ENCODE data around the gene KRTAP5-1. TPM values are rescaled to one million over a fixed set of nuclear protein-coding genes. Genes with fewer than 3 reads are reported as not detected.

Gene KRTAP5-1
- total RNA-seq, 2 experiments from 2014 or later: not detected

- H3K27ac Mint-ChIP-seq: no peak overlapping the region
- intact Hi-C loops (cut with micrococcal nuclease): no loop called here
- no peaks in the 10 kb centered on the region for H3K4me1 Mint-ChIP-seq (ENCODE audit: low read depth)
- no peaks in the 10 kb centered on the region for H3K9me3 Mint-ChIP-seq
- DNase-seq: no peak
- CTCF ChIA-PET: no interaction called here
- peaks cover 2% of the 10 kb centered on the region for H3K36me3 Mint-ChIP-seq
- H3K27me3 Mint-ChIP-seq: peaks cover 2% of the 10 kb centered on the region
- POLR2A ChIA-PET: no interaction called here
- no peak overlapping the region for H3K4me3 Mint-ChIP-seq
These were observed 28.7 kb downstream of the KRTAP5-1 start for GRCh38 chr11:1556278-1556902.

- no peaks in the 10 kb centered on the region for H3K9me3 Mint-ChIP-seq
- H3K36me3 Mint-ChIP-seq: peaks cover 2% of the 10 kb centered on the region
- no peaks in the 10 kb centered on the region for H3K4me1 Mint-ChIP-seq (ENCODE audit: low read depth)
- H3K27ac Mint-ChIP-seq: no peak overlapping the region
- no peak for DNase-seq
- peaks cover 2% of the 10 kb centered on the region for H3K27me3 Mint-ChIP-seq
- intact Hi-C loops (cut with micrococcal nuclease): no loop called here
- no peak overlapping the region for H3K4me3 Mint-ChIP-seq
- ChIA-PET POLR2A (interaction anchor here (0.6 kb wide), 1 partner anchor 1312 kb away, joined by 3 read pairs; no protein-coding TSS in a partner anchor), CTCF (no interaction called here)
These were observed 29.4 kb downstream of the KRTAP5-1 start for GRCh38 chr11:1555713-1556153.

GRCh38 chr11:1554981-1555712 is 29.9 kb downstream of the KRTAP5-1 start:
- H3K4me3 Mint-ChIP-seq: no peak overlapping the region
- no peak for DNase-seq
- H3K4me1 Mint-ChIP-seq (ENCODE audit: low read depth): no peaks in the 10 kb centered on the region
- peaks cover 2% of the 10 kb centered on the region for H3K36me3 Mint-ChIP-seq
- no peak overlapping the region for H3K27ac Mint-ChIP-seq
- intact Hi-C loops (cut with micrococcal nuclease): no loop called here
- peaks cover 2% of the 10 kb centered on the region for H3K27me3 Mint-ChIP-seq
- H3K9me3 Mint-ChIP-seq: no peaks in the 10 kb centered on the region
- ChIA-PET CTCF (interaction anchor here (1.6 kb wide), 1 partner anchor 40 kb away, joined by 3 read pairs; no protein-coding TSS in a partner anchor), POLR2A (interaction anchor here (0.6 kb wide), 1 partner anchor 1313 kb away, joined by 3 read pairs; no protein-coding TSS in a partner anchor)

DNA sequence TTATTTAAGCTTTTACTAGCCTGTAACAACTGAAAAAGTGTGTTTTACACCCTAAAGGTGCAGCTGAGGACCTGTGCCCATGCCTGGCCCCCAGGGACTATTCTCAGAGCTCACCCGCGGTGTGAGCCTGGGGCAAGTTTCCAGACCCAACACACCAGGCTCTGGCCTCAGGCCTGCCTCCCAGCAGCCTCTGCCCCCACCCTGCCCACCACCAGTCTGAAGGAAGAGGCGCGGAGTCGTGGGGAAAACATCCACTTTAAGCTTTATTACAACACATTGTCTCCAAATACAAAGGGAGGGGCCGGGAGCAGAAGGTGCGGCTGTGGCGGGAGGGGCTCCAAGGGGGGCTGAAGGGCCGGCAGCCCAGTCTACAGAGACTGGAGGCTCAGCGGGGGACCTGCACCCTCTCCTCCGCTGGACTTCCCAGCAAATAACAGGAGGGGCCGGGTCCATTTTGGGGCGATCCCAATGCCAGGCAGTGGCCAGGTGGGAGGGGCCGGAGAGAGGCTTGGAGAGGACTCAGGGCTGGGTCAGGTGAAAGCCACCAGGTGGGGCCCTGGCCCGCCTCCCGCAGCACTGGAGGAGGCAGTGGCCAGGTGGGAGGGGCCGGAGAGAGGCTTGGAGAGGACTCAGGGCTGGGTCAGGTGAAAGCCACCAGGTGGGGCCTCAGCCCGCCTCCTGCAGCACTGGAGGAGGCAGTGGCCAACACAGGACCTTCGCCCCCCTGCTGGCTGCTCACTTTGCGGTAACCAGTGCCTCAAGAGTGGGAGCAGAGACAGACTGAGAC is 31.1 kb downstream of the KRTAP5-1 start:
- CTCF ChIA-PET: interaction anchor here (1.6 to 2.1 kb wide), 2 partner anchors 21 to 41 kb away, joined by 3 to 11 read pairs; no protein-coding TSS in a partner anchor
- Mint-ChIP-seq H3K4me3 (no peak overlapping the region), H3K27ac (no peak overlapping the region), H3K9me3 (no peaks in the 10 kb centered on the region), H3K4me1 (ENCODE audit: low read depth) (no peaks in the 10 kb centered on the region), H3K36me3 (peaks cover 2% of the 10 kb centered on the region), H3K27me3 (peaks cover 5% of the 10 kb centered on the region)
- no peak for DNase-seq
- POLR2A ChIA-PET: no interaction called here
- intact Hi-C loops (cut with micrococcal nuclease): no loop called here

DNA sequence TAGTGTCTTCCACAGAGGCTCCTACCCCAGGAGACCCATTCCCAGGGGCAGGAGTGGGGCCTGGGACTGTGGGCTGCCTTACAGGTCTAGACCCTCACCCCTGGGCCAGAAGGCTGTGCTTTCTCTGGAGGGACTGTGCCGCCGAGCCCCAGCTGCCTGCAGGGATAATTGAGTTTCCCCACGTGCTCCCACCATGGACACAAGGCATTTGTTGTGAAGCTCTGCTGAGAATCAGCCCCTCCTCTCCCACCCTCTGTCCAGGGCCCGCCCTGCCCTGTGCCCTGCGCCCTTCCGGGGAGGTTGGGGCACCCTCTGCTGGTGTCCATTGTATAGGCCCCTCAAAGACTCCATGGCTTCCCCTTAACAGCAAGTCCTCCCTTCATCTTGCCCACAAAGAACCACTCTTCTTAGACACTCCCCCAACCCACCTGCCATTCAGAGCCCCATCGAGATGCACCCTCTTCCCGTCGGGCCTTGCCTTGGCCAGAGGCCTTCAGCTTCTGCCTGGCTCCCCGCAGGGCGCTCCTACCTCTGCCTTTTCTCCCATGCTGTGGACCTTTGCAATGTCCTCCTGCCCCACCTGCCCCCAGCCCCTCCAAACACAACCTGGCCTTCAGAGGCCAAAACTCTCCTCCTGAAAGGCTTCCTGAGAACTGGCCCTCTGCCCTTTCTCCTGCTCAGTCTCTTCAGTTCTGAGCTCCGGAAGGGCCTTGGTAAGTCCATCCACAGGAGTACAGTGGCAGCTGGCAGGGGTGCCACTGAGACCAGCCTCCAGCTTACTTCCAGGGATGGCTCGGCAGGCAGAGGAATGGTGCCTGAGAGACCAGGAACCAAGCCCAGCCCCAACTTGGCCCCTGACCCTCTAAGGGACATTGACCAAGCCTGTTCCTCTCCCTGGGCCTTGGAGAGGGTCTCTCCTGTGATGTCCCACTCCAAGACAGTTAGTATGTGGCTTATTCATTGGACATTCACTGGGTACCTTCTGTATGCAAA is 35.4 kb downstream of the KRTAP5-1 start:
- H3K36me3 Mint-ChIP-seq: no peaks in the 10 kb centered on the region
- no peak overlapping the region for H3K27ac Mint-ChIP-seq
- peaks cover 25% of the 10 kb centered on the region for H3K27me3 Mint-ChIP-seq
- H3K4me1 Mint-ChIP-seq (ENCODE audit: low read depth): peaks cover 7% of the 10 kb centered on the region
- ChIA-PET POLR2A (no interaction called here), CTCF (interaction anchor here (0.6 kb wide), 1 partner anchor 25 kb away, joined by 3 read pairs; no protein-coding TSS in a partner anchor)
- no peak overlapping the region for H3K4me3 Mint-ChIP-seq
- no peaks in the 10 kb centered on the region for H3K9me3 Mint-ChIP-seq
- no peak for DNase-seq
- intact Hi-C loops (cut with micrococcal nuclease): no loop called here

GRCh38 chr11:1548221-1549070 is 36.6 kb downstream of the KRTAP5-1 start:
- no peaks in the 10 kb centered on the region for H3K36me3 Mint-ChIP-seq
- peaks cover 22% of the 10 kb centered on the region for H3K27me3 Mint-ChIP-seq
- ChIA-PET CTCF (interaction anchor here (1.0 to 2.9 kb wide), 3 partner anchors 26 to 79 kb away, joined by 3 to 25 read pairs (median 16); partner anchors contain the start of gene KRTAP5-5), POLR2A (no interaction called here)
- peaks cover 7% of the 10 kb centered on the region for H3K4me1 Mint-ChIP-seq (ENCODE audit: low read depth)
- H3K9me3 Mint-ChIP-seq: no peaks in the 10 kb centered on the region
- intact Hi-C loops (cut with micrococcal nuclease): no loop called here
- H3K4me3 Mint-ChIP-seq: no peak overlapping the region
- DNase-seq: no peak
- no peak overlapping the region for H3K27ac Mint-ChIP-seq

DNA sequence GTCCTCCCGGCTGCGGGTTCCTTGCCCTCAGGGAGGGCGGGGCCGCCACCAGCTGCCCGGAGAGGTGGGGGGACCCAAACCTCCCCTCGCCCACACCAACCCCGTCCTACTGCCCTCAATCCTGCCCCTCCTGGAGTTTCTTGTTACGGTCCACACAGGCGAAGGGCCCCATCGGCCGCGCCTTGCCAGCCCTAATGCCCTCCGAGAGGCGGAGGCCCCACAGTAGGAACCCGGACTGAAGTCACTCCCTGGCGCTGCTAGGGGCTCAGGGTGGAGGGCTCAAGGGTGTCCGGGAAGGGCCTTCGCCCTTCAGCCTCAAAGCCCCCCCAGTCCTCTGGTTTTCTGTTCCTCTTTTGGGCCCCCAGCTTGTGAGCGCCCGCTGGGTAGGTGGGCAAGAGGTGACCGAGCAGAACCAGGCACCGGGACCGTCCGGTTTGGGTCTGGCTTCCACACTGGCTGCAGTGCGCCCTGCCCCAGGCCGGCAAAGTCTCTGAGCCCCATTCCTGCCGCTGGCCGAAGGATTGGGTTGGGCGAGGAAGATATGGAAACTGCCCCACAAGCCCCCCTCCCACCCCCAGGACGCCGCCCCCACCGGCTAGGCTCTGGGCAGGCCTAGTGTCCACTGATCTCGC is 37.5 kb downstream of the KRTAP5-1 start:
- intact Hi-C loops (cut with micrococcal nuclease): no loop called here
- H3K4me1 Mint-ChIP-seq (ENCODE audit: low read depth): peaks cover 7% of the 10 kb centered on the region
- DNase-seq: no peak
- H3K27ac Mint-ChIP-seq: no peak overlapping the region
- no peak overlapping the region for H3K4me3 Mint-ChIP-seq
- H3K9me3 Mint-ChIP-seq: no peaks in the 10 kb centered on the region
- peaks cover 22% of the 10 kb centered on the region for H3K27me3 Mint-ChIP-seq
- ChIA-PET CTCF (interaction anchor here (0.9 to 2.9 kb wide), 10 partner anchors 15 to 278 kb away, joined by 3 to 113 read pairs (median 4); partner anchors contain the start of genes DUSP8 and KRTAP5-5), POLR2A (no interaction called here)
- H3K36me3 Mint-ChIP-seq: no peaks in the 10 kb centered on the region

DNA sequence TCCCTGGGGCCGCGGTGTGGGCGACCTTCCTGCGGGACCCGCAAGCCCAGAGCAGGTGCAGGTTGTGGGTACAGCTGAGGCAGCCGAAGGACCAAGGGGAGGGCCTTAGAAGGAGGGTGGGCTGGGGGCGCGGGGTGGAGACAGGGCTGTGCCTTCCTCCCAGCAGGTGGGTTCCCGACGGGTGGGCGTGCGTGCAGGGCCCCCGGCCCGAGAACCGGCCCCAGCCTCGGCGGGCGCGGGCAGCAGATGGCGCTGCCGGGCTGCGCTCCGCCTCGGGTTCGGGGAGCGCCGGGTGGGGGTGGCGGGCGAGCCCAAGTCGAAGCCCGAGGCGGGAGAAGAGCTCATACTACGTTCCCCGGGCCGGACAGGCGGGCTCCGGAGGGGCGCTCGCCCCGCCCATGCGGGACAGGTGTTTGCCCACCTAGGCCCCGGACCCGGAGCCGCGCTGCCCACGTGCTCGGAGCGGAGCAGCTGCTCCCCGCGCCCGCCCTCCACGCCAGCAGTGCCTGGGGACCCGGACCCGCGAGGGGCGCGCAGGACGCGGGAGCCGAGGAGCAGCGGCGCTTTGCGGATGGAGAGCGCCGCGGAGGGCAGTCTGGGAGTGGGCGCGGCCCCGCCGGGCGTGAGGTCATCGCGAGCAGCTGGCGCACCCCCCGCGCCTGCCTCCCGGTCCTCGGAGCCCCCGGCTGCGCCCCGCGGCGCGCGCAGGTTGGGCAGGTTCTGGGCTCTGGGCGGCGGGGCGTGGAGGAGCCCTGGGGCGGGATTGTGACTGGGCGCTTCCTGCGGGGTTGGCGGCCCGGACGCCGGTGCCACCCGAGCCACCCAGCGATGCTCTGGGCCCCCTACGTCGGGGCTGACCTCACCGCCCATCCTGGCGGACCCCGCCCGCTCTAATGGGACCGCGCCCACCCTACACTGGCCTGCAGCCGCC is 38.3 kb downstream of the KRTAP5-1 start:
- Mint-ChIP-seq H3K9me3 (no peaks in the 10 kb centered on the region), H3K27ac (no peak overlapping the region), H3K4me3 (no peak overlapping the region), H3K36me3 (no peaks in the 10 kb centered on the region), H3K27me3 (peaks cover 22% of the 10 kb centered on the region), H3K4me1 (ENCODE audit: low read depth) (peaks cover 7% of the 10 kb centered on the region)
- intact Hi-C loops (cut with micrococcal nuclease): loop anchor here (1.0 kb wide), 1 partner anchor 28 kb away; no protein-coding TSS in a partner anchor
- POLR2A ChIA-PET: interaction anchor here (1.4 kb wide), 1 partner anchor 27 kb away, joined by 4 read pairs; no protein-coding TSS in a partner anchor
- CTCF ChIA-PET: interaction anchor here (0.6 to 2.9 kb wide), 24 partner anchors 9 to 310 kb away, joined by 3 to 113 read pairs (median 3); partner anchors contain the start of genes DUSP8 and KRTAP5-5
- DNase-seq: peak; percentile 52

DNA sequence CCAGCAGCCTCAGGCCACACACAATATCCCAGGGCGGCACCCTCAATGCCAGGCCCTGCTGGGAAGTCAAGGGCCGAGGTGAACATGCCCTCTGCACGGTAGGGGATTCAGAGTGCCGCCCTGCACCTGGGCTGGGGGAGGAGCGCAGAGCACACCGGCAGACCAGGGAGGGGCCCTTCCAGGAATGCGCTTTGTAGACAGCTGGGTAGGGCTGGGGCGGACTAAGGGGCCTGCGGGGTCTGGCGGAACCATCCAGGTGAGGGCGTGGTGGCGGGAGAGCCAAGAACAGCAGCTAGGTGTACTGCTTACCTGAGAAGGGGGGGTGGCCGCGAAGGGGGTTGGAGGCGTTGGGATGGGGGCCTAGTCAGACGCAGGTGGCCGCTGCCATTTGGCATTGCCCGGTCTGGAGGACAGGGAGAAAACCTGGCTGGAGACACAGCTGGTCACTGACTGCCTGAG is 39.0 kb downstream of the KRTAP5-1 start:
- no peak overlapping the region for H3K4me3 Mint-ChIP-seq
- peaks cover 22% of the 10 kb centered on the region for H3K27me3 Mint-ChIP-seq
- ChIA-PET CTCF (interaction anchor here (0.6 to 2.9 kb wide), 11 partner anchors 13 to 148 kb away, joined by 3 to 113 read pairs (median 4); partner anchors contain the start of genes DUSP8 and KRTAP5-5), POLR2A (interaction anchor here (1.4 kb wide), 1 partner anchor 27 kb away, joined by 4 read pairs; no protein-coding TSS in a partner anchor)
- H3K9me3 Mint-ChIP-seq: no peaks in the 10 kb centered on the region
- DNase-seq: no peak
- no peaks in the 10 kb centered on the region for H3K36me3 Mint-ChIP-seq
- intact Hi-C loops (cut with micrococcal nuclease): loop anchor here (1.0 kb wide), 1 partner anchor 28 kb away; no protein-coding TSS in a partner anchor
- H3K4me1 Mint-ChIP-seq (ENCODE audit: low read depth): peaks cover 7% of the 10 kb centered on the region
- H3K27ac Mint-ChIP-seq: no peak overlapping the region

Data from activated CD4-positive, alpha-beta memory T cell treated with anti-CD3 and anti-CD28 coated beads for 36 hours (primary cell).